HCT116 (cell line): ENCODE measurements around the gene MPC1. TPM values are rescaled to one million over a fixed set of nuclear protein-coding genes. Genes with fewer than 3 reads are reported as not detected.
A peak's percentile ranks its signal among the peaks of the same experiment; 100 is the strongest.

Experiments used
- ATAC-seq: fragments of 200-7000 bp; cut with Tn5 transposase; 2 replicates; pipeline ENCODE4 v1.9.1; 2020; ENCODE audit warnings: mild to moderate bottlenecking, moderate library complexity
- BruUV-seq: library from RNA; stranded (reverse); fragments of 400-500 nt; replicated peaks from 2 replicates; lab custom pipeline; 2021; lab: Mats Ljungman, UMichigan
- CTCF ChIA-PET: fragments of 300-600 bp; sonication (Branson Sonifier 250); formaldehyde crosslinking; loops from one replicate; lab custom pipeline; 2021; ENCODE audit warnings: antibody characterized with exemption; lab: Charles Lee
- POLR2A ChIA-PET: fragments of 300-600, 350-600 bp; sonication (Branson Sonifier 250); formaldehyde crosslinking; loops from one replicate; lab custom pipeline; 2021; ENCODE audit warnings: antibody characterized with exemption; lab: Charles Lee
- RAD21 ChIA-PET, 2 experiments: fragments of 300-600 bp; sonication (Branson Sonifier 250); formaldehyde crosslinking; loops; one replicate each; lab custom pipeline; 2023; ENCODE audit warnings: low total read pairs in 2 of 2; ENCODE audit not compliant: uncharacterized antibody in 2 of 2, unreplicated experiment in 2 of 2, low non-redundant PET in 1 of 2; lab: Charles Lee
- DNase-seq: peaks from one replicate; pipeline ENCODE4 v3.0.0-alpha.2; 2010; ENCODE audit warnings: low read depth, low spot score
- H2AFZ ChIP-seq: fragments of 200-600 bp; shearing (Covaris generic), sonication (generic); 2 replicates; pipeline ENCODE4 v1.6.1; 2017; ENCODE audit warnings: low read depth, mixed run types, mixed read lengths, antibody characterized with exemption, low read length; ENCODE audit not compliant: poor library complexity, severe bottlenecking
- H3K27ac ChIP-seq: 2 replicates; pipeline ENCODE4 v1.5.1; 2012; ENCODE audit warnings: low read depth, low read length
- H3K27me3 ChIP-seq: fragments of 200-600 bp; sonication (generic); 2 replicates; pipeline ENCODE4 v1.6.1; 2016; ENCODE audit warnings: mixed run types, low read length, mixed read lengths; ENCODE audit not compliant: insufficient read depth
- H3K36me3 ChIP-seq, 2 experiments: fragments of 200-500 bp in 1 of 2; fragments of 200-600 bp in 1 of 2; sonication (Bioruptor generic) in 1 of 2; sonication (generic) in 1 of 2; 2 replicates each; pipeline versions ENCODE4 v1.5.1 to v1.6.1; 2014 to 2016; ENCODE audit warnings: low read length in 2 of 2, inconsistent platforms in 1 of 2, mixed read lengths in 1 of 2, mixed run types in 1 of 2; ENCODE audit not compliant: insufficient read depth in 2 of 2, control insufficient read depth in 1 of 2
- H3K4me1 ChIP-seq, 2 experiments: fragments of 200-600 bp in 1 of 2; sonication (generic) in 1 of 2; 2 replicates each; pipeline versions ENCODE4 v1.5.1 to v1.6.1; 2012 to 2017; ENCODE audit warnings: low read length in 2 of 2, inconsistent platforms in 1 of 2, mild to moderate bottlenecking in 1 of 2, mixed read lengths in 1 of 2, mixed run types in 1 of 2, moderate library complexity in 1 of 2; ENCODE audit not compliant: insufficient read depth in 2 of 2, control insufficient read depth in 1 of 2
- H3K4me2 ChIP-seq: fragments of 200-600 bp; sonication (generic); 2 replicates; pipeline ENCODE4 v1.6.1; 2017; ENCODE audit warnings: mixed run types, low read length, mixed read lengths
- H3K4me3 ChIP-seq, 2 experiments: fragments of 200-600 bp in 1 of 2; sonication (generic) in 1 of 2; replicated peaks in 1 of 2; 2 replicates each; pipeline ENCODE4 v1.5.1; 2011 to 2016; ENCODE audit warnings: low read length in 2 of 2, control low read depth in 1 of 2, low read depth in 1 of 2, mild to moderate bottlenecking in 1 of 2, mixed read lengths in 1 of 2, mixed run types in 1 of 2
- H3K79me2 ChIP-seq: fragments of 200-600 bp; sonication (generic); 2 replicates; pipeline ENCODE4 v1.6.1; 2017; ENCODE audit warnings: mild to moderate bottlenecking, mixed run types, low read length, moderate library complexity, mixed read lengths; ENCODE audit not compliant: insufficient read depth
- H3K9ac ChIP-seq: fragments of 200-600 bp; sonication (generic); 2 replicates; pipeline ENCODE4 v1.6.1; 2016; ENCODE audit warnings: low read length, mixed read lengths
- H3K9me2 ChIP-seq: fragments of 200-600 bp; sonication (generic), shearing (Covaris generic); 2 replicates; pipeline ENCODE4 v1.6.1; 2017; ENCODE audit warnings: mixed run types, mild to moderate bottlenecking, moderate library complexity; ENCODE audit not compliant: insufficient read depth
- H3K9me3 ChIP-seq, 2 experiments: fragments of 200-500 bp in 1 of 2; fragments of 200-600 bp in 1 of 2; sonication (Bioruptor generic) in 1 of 2; sonication (generic) in 1 of 2; 2 replicates each; pipeline ENCODE4 v1.6.1; 2014 to 2017; ENCODE audit warnings: low read length in 2 of 2, mixed read lengths in 2 of 2, inconsistent platforms in 1 of 2, low read depth in 1 of 2, mild to moderate bottlenecking in 1 of 2, mixed run types in 1 of 2, moderate library complexity in 1 of 2; ENCODE audit not compliant: control insufficient read depth in 1 of 2, insufficient read depth in 1 of 2
- H4K20me1 ChIP-seq: fragments of 200-600 bp; sonication (generic), shearing (Covaris generic); 2 replicates; pipeline ENCODE4 v1.6.1; 2017; ENCODE audit warnings: mixed run types, mild to moderate bottlenecking, moderate library complexity; ENCODE audit not compliant: insufficient read depth
- CBX3 ChIP-seq: IDR thresholded peaks from 2 replicates; pipeline ENCODE4 v1.6.1; 2012; ENCODE audit warnings: low read depth
- CEBPB ChIP-seq: IDR thresholded peaks from 2 replicates; pipeline ENCODE4 v1.6.1; 2012; ENCODE audit warnings: low read depth
- EGR1 ChIP-seq: IDR thresholded peaks from 2 replicates; pipeline ENCODE4 v1.6.1; 2012; ENCODE audit warnings: low read depth
- EZH2phosphoT487 ChIP-seq: fragments of 200-600 bp; IDR thresholded peaks from 2 replicates; pipeline ENCODE4 v1.6.1; 2018; ENCODE audit warnings: antibody characterized with exemption, borderline replicate concordance
- RAD21 ChIP-seq: IDR thresholded peaks from 2 replicates; pipeline ENCODE4 v1.6.1; 2012; ENCODE audit warnings: low read depth, mild to moderate bottlenecking
- SIN3A ChIP-seq: IDR thresholded peaks from 2 replicates; pipeline ENCODE4 v1.6.1; 2012; ENCODE audit warnings: low read depth
- YY1 ChIP-seq: IDR thresholded peaks from 2 replicates; pipeline ENCODE4 v1.6.1; 2011; ENCODE audit warnings: low read length, low read depth, moderate library complexity, mild to moderate bottlenecking; ENCODE audit not compliant: insufficient replicate concordance; ENCODE audit errors: extremely low read depth
- ZNF274 ChIP-seq: fragments of 200-500 bp; sonication (Bioruptor generic); IDR thresholded peaks from 2 replicates; pipeline ENCODE4 v1.6.1; 2014; ENCODE audit warnings: mild to moderate bottlenecking, low read depth, low read length, inconsistent platforms
- intact Hi-C: fragments of 100-400 bp; cut with micrococcal nuclease; formaldehyde crosslinking; loops from 2 replicates; pipeline ENCODE4 v1.10.0; 2022
- total RNA-seq: library from RNA; stranded (reverse); gene quantifications from one replicate; pipeline ENCODE4 v1.2.1, GENCODE V29; 2021; ENCODE audit not compliant: unreplicated experiment
- TF ChIP-seq, protein P1 (sequence below): IDR thresholded peaks from 2 replicates; pipeline ENCODE4 v1.6.1; 2011; ENCODE audit warnings: mild to moderate bottlenecking, low read length, moderate library complexity; ENCODE audit not compliant: insufficient replicate concordance; ENCODE audit errors: extremely low read depth
- TF ChIP-seq, protein P2 (sequence below): IDR thresholded peaks from 2 replicates; pipeline ENCODE4 v1.6.1; 2012
- TF ChIP-seq, protein P3 (sequence below), 3 experiments: fragments of 200-600 bp in 1 of 3; sonication (generic) in 1 of 3; IDR thresholded peaks in 2 of 3; conservative IDR thresholded peaks in 1 of 3; 2 replicates each; pipeline ENCODE4 v1.5.1; 2012 to 2017; ENCODE audit warnings: low read depth in 2 of 3, low read length in 2 of 3, antibody characterized with exemption in 1 of 3, borderline replicate concordance in 1 of 3, control low read depth in 1 of 3, mild to moderate bottlenecking in 1 of 3, mixed read lengths in 1 of 3, mixed run types in 1 of 3, moderate library complexity in 1 of 3; ENCODE audit not compliant: insufficient read depth in 1 of 3
- TF ChIP-seq, protein P4 (sequence below): IDR thresholded peaks from 2 replicates; pipeline ENCODE4 v1.6.1; 2012; ENCODE audit warnings: low read depth

MPC1 gene
- total RNA-seq, 1 experiment from 2014 or later = 15.9 TPM

DNA sequence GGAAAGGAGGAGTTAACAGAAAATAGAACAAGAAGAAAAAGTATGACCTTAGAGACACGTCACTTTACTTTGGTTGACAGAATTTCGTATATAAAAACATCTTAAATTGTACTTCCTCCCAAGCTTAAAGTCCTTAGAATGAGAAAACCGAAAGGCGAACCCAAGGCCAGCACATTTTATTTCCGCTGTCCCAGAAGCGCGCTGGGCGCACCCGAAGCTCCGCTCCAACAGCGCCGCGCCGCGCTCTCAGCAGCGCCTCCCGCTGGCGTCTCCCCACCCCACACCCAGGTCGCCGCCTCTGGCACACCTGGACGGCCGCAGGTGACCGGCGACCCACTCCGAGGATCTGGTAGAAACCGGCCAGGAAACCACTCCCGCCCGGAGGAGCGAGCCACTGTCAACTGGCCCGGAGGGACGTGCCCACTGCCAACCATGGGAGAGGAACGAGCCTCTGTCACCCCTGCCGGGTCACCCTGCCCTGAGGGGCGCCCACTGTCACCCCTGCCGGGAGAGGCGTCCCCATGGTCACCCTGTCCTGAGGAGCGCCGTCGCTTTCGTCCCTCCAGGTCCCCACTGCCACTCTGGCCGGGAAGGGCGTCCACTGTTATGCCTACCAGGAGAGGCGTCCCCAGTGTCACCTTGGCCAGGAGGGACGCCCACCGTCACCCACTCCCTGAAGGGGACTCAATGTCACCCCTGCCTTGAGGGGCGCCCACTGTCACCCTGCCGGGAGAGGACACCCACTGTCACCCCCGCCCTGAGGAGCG is 824 bp downstream of the MPC1 start (continued):
- TF ChIP-seq, protein P1, sequence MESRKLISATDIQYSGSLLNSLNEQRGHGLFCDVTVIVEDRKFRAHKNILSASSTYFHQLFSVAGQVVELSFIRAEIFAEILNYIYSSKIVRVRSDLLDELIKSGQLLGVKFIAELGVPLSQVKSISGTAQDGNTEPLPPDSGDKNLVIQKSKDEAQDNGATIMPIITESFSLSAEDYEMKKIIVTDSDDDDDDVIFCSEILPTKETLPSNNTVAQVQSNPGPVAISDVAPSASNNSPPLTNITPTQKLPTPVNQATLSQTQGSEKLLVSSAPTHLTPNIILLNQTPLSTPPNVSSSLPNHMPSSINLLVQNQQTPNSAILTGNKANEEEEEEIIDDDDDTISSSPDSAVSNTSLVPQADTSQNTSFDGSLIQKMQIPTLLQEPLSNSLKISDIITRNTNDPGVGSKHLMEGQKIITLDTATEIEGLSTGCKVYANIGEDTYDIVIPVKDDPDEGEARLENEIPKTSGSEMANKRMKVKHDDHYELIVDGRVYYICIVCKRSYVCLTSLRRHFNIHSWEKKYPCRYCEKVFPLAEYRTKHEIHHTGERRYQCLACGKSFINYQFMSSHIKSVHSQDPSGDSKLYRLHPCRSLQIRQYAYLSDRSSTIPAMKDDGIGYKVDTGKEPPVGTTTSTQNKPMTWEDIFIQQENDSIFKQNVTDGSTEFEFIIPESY = no peak
- TF ChIP-seq RAD21 (peak; percentile 55), SIN3A (peak; percentile 86)

DNA sequence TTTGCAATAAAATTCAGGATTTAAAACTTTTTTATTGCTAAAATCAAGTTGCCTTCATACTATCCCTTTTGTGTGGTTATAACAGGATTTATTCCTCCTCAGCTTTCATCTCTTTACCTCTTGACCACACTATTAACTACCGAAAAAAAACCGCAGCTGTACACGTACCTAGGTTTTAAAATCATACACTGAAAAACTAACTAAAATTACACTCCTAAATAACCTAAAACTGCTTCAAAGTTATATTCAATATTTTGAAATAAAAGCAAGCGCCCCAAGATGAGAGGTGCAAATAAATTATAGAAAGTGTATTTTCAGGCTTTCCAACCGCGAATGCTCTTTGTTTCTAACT is 1.4 kb downstream of the MPC1 start:
- no peak overlapping the region for H3K27ac ChIP-seq
- DNase-seq (no peak), ATAC-seq (no peak)
- peaks cover 4 to 17% of the 10 kb centered on the region in 2 experiments; a peak in 3 of 4 replicates for H3K4me1 ChIP-seq
- H3K9me3 ChIP-seq = no peaks in the 10 kb centered on the region
- H4K20me1 ChIP-seq = no peaks in the 10 kb centered on the region
- H3K9ac ChIP-seq = peak overlapping the region; percentile 59
- ChIA-PET POLR2A (no interaction called here), CTCF (interaction anchor here (0.6 to 1.5 kb wide), 9 partner anchors 10 to 269 kb away, joined by 3 to 8 read pairs (median 4); no protein-coding TSS in a partner anchor), RAD21 (interaction anchor here in 1 of 2 experiments (0.7 kb wide), 1 partner anchor 86 kb away, joined by 3 read pairs; no protein-coding TSS in a partner anchor)
- H3K4me2 ChIP-seq = peak overlapping the region; percentile 100
- H3K4me3 ChIP-seq = peak overlapping the region; percentile 69 to 70
- no peaks in the 10 kb centered on the region for H3K79me2 ChIP-seq
- H3K36me3 ChIP-seq = no peaks in the 10 kb centered on the region
- peak overlapping the region; percentile 90 for H2AFZ ChIP-seq
- TSS peak; percentile 52 for BruUV-seq
- intact Hi-C loops = loop anchor here (5.0 kb wide), 1 partner anchor 104 kb away; no protein-coding TSS in a partner anchor
- no peaks in the 10 kb centered on the region for H3K27me3 ChIP-seq
- no peaks in the 10 kb centered on the region for H3K9me2 ChIP-seq
- TF ChIP-seq, protein P2, sequence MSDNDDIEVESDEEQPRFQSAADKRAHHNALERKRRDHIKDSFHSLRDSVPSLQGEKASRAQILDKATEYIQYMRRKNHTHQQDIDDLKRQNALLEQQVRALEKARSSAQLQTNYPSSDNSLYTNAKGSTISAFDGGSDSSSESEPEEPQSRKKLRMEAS = no peak
- TF ChIP-seq YY1 = no peak
- no peak for TF ChIP-seq ZNF274
- no peak for TF ChIP-seq CBX3
- no peak for TF ChIP-seq EZH2phosphoT487
- TF ChIP-seq, protein P1 = no peak
- TF ChIP-seq, protein P3, sequence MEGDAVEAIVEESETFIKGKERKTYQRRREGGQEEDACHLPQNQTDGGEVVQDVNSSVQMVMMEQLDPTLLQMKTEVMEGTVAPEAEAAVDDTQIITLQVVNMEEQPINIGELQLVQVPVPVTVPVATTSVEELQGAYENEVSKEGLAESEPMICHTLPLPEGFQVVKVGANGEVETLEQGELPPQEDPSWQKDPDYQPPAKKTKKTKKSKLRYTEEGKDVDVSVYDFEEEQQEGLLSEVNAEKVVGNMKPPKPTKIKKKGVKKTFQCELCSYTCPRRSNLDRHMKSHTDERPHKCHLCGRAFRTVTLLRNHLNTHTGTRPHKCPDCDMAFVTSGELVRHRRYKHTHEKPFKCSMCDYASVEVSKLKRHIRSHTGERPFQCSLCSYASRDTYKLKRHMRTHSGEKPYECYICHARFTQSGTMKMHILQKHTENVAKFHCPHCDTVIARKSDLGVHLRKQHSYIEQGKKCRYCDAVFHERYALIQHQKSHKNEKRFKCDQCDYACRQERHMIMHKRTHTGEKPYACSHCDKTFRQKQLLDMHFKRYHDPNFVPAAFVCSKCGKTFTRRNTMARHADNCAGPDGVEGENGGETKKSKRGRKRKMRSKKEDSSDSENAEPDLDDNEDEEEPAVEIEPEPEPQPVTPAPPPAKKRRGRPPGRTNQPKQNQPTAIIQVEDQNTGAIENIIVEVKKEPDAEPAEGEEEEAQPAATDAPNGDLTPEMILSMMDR (IDR thresholded peaks at IDR 0.05 in 2 of 3, conservative IDR thresholded peaks at IDR 0.05 in 1 of 3; ENCODE audit: borderline replicate concordance in 1 of 3, insufficient read depth in 1 of 3, low read depth in 2 of 3, low read length in 2 of 3) = no peak
- TF ChIP-seq, protein P4, sequence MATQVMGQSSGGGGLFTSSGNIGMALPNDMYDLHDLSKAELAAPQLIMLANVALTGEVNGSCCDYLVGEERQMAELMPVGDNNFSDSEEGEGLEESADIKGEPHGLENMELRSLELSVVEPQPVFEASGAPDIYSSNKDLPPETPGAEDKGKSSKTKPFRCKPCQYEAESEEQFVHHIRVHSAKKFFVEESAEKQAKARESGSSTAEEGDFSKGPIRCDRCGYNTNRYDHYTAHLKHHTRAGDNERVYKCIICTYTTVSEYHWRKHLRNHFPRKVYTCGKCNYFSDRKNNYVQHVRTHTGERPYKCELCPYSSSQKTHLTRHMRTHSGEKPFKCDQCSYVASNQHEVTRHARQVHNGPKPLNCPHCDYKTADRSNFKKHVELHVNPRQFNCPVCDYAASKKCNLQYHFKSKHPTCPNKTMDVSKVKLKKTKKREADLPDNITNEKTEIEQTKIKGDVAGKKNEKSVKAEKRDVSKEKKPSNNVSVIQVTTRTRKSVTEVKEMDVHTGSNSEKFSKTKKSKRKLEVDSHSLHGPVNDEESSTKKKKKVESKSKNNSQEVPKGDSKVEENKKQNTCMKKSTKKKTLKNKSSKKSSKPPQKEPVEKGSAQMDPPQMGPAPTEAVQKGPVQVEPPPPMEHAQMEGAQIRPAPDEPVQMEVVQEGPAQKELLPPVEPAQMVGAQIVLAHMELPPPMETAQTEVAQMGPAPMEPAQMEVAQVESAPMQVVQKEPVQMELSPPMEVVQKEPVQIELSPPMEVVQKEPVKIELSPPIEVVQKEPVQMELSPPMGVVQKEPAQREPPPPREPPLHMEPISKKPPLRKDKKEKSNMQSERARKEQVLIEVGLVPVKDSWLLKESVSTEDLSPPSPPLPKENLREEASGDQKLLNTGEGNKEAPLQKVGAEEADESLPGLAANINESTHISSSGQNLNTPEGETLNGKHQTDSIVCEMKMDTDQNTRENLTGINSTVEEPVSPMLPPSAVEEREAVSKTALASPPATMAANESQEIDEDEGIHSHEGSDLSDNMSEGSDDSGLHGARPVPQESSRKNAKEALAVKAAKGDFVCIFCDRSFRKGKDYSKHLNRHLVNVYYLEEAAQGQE = no peak
- no peak for TF ChIP-seq EGR1
- no peak for TF ChIP-seq CEBPB
